Cardiac muscle cell (in vitro differentiated cells and primary cell): ENCODE measurements around the gene PCGF5. TPM values are rescaled to one million over a fixed set of nuclear protein-coding genes. Genes with fewer than 3 reads are reported as not detected.

Source experiments
- DNase-seq, 2 donors: peaks; one replicate each; pipeline versions ENCODE4 v3.0.0 to v3.0.0-alpha.2; 2010 to 2017; ENCODE audit warnings: low read depth in 1 of 2, low spot score in 1 of 2
- H3K27ac ChIP-seq: fragments of 200-600 bp; sonication (generic); 2 replicates; pipeline ENCODE4 v1.5.1; 2016
- H3K27me3 ChIP-seq: fragments of 200-600 bp; sonication (generic); 2 replicates; pipeline ENCODE4 v1.6.0; 2016; ENCODE audit warnings: control low read depth
- H3K36me3 ChIP-seq: fragments of 200-600 bp; sonication (generic); 2 replicates; pipeline ENCODE4 v1.5.1; 2016; ENCODE audit warnings: control low read depth
- H3K4me1 ChIP-seq: fragments of 200-600 bp; sonication (generic); 2 replicates; pipeline ENCODE4 v1.8.1; 2017; ENCODE audit warnings: low read depth, mild to moderate bottlenecking, mixed run types
- H3K4me3 ChIP-seq: fragments of 200-600 bp; sonication (generic); 2 replicates; pipeline ENCODE4 v1.5.1; 2016; ENCODE audit warnings: mild to moderate bottlenecking
- H3K9me3 ChIP-seq: fragments of 200-600 bp; sonication (generic); 2 replicates; pipeline ENCODE4 v1.5.1; 2017; ENCODE audit warnings: low read depth, mild to moderate bottlenecking, control low read depth
- CTCF ChIP-seq: IDR thresholded peaks from 2 replicates; pipeline ENCODE4 v1.5.1; 2012; ENCODE audit warnings: low read depth, mild to moderate bottlenecking, low read length
- polyA plus RNA-seq: library from polyadenylated mRNA; unstranded; fragments of >200 nt; fragmentation: Nextera tagmentation; extraction: Ambion mirVana; gene quantifications from 2 replicates; pipeline ENCODE4 v1.2.1, GENCODE V29; 2016
- total RNA-seq: library from RNA; depleted of rRNA; stranded (reverse); fragments of >200 nt; gene quantifications from 2 replicates; pipeline ENCODE4 v1.2.3, GENCODE V29; 2016

The PCGF5 gene
- total and polyA plus RNA-seq, 2 experiments from 2014 or later, result 13.8 to 39.3 TPM

- Histone ChIP-seq H3K27ac (no peak overlapping the region), H3K4me1 (peaks cover 1% of the 10 kb centered on the region), H3K4me3 (no peak overlapping the region), H3K27me3 (peaks cover 5% of the 10 kb centered on the region), H3K9me3 (no peaks in the 10 kb centered on the region), H3K36me3 (no peaks in the 10 kb centered on the region)
- no peak for TF ChIP-seq CTCF
- no peak for DNase-seq
Observed at GRCh38 chr10:91206427-91206826, 14.0 kb upstream of the PCGF5 start.

GRCh38 chr10:91206837-91207474 is 13.5 kb upstream of the PCGF5 start:
- Histone ChIP-seq H3K27ac (no peak overlapping the region), H3K36me3 (no peaks in the 10 kb centered on the region), H3K4me3 (no peak overlapping the region), H3K9me3 (no peaks in the 10 kb centered on the region), H3K4me1 (no peaks in the 10 kb centered on the region), H3K27me3 (peaks cover 5% of the 10 kb centered on the region)
- no peak for DNase-seq
- TF ChIP-seq CTCF, result no peak

GRCh38 chr10:91208642-91209041 is 11.8 kb upstream of the PCGF5 start:
- Histone ChIP-seq H3K4me3 (no peak overlapping the region), H3K9me3 (no peaks in the 10 kb centered on the region), H3K27ac (no peak overlapping the region), H3K4me1 (no peaks in the 10 kb centered on the region), H3K36me3 (no peaks in the 10 kb centered on the region), H3K27me3 (peaks cover 11% of the 10 kb centered on the region)
- DNase-seq, result no peak
- TF ChIP-seq CTCF, result no peak

GRCh38 chr10:91210014-91210413 is 10.4 kb upstream of the PCGF5 start:
- no peak for DNase-seq
- no peak overlapping the region for H3K4me3 ChIP-seq
- H3K9me3 ChIP-seq, result no peaks in the 10 kb centered on the region
- no peaks in the 10 kb centered on the region for H3K36me3 ChIP-seq
- H3K4me1 ChIP-seq, result no peaks in the 10 kb centered on the region
- no peak for TF ChIP-seq CTCF
- H3K27me3 ChIP-seq, result peaks cover 20% of the 10 kb centered on the region
- H3K27ac ChIP-seq, result no peak overlapping the region

- H3K27ac ChIP-seq, result no peak overlapping the region
- DNase-seq, result no peak
- no peak for TF ChIP-seq CTCF
- peaks cover 20% of the 10 kb centered on the region for H3K27me3 ChIP-seq
- H3K4me3 ChIP-seq, result no peak overlapping the region
- no peaks in the 10 kb centered on the region for H3K36me3 ChIP-seq
- H3K9me3 ChIP-seq, result no peaks in the 10 kb centered on the region
- no peaks in the 10 kb centered on the region for H3K4me1 ChIP-seq
Observed at GRCh38 chr10:91210435-91210834, 10.0 kb upstream of the PCGF5 start.
